ENCODE results near the gene VAC14.

GRCh38 chr16:70784692-70785555 lies 16.0 kb downstream of the VAC14 start:
- TF ChIP-seq POLR2AphosphoS5 (IDR thresholded peaks at IDR 0.05; ENCODE audit: low read depth, low read length) (no peak), SIN3A (IDR thresholded peaks at IDR 0.05; ENCODE audit: borderline replicate concordance, insufficient read depth, low read length) (no peak), TAF1 (IDR thresholded peaks at IDR 0.05; ENCODE audit: borderline replicate concordance, insufficient read depth, low read length) (no peak), REST (IDR thresholded peaks at IDR 0.05; ENCODE audit: insufficient read depth in 1 of 2, low read depth in 2 of 2, low read length in 2 of 2) (no peak), FOXP2 (optimal IDR thresholded peaks at IDR 0.05; ENCODE audit: borderline replicate concordance, extremely low read depth, extremely low read length, insufficient read depth) (no peak)
